HEK293 (cell line): ENCODE results near the gene COX8A.

Experiments used
- CTCF ChIP-seq: fragments of 450-650 bp; formaldehyde crosslinking; IDR thresholded peaks from 2 replicates; pipeline ENCODE4 v1.5.1; 2016; ENCODE audit warnings: missing biosample characterization, missing genetic modification characterization
- KLF16 ChIP-seq: fragments of 450-650 bp; formaldehyde crosslinking; IDR thresholded peaks from 2 replicates; pipeline ENCODE4 v1.5.1; 2017; ENCODE audit warnings: missing biosample characterization, missing genetic modification characterization
- ZNF174 ChIP-seq: fragments of 450-650 bp; formaldehyde crosslinking; IDR thresholded peaks from 2 replicates; pipeline ENCODE4 v1.5.0; 2017; ENCODE audit warnings: missing biosample characterization, mild to moderate bottlenecking, missing genetic modification characterization
- ZNF280D ChIP-seq: fragments of 450-650 bp; formaldehyde crosslinking; IDR thresholded peaks from 2 replicates; pipeline ENCODE4 v1.5.1; 2016; ENCODE audit warnings: missing biosample characterization, missing genetic modification characterization
- ZNF529 ChIP-seq: fragments of 450-650 bp; formaldehyde crosslinking; IDR thresholded peaks from 2 replicates; pipeline ENCODE4 v1.5.1; 2017; ENCODE audit warnings: missing genetic modification characterization, missing biosample characterization; ENCODE audit not compliant: insufficient replicate concordance
- TF ChIP-seq, protein P1 (sequence below): fragments of 450-650 bp; formaldehyde crosslinking; optimal IDR thresholded peaks from 2 replicates; pipeline ENCODE3; 2016; ENCODE audit warnings: missing biosample characterization, mild to moderate bottlenecking, missing genetic modification characterization

- TF ChIP-seq ZNF529 (tag by site-specific recombination) (no peak), CTCF (tag by site-specific recombination) (no peak), ZNF174 (tag by site-specific recombination) (no peak), ZNF280D (tag by site-specific recombination) (no peak), KLF16 (tag by site-specific recombination) (no peak)
- TF ChIP-seq, protein P1, sequence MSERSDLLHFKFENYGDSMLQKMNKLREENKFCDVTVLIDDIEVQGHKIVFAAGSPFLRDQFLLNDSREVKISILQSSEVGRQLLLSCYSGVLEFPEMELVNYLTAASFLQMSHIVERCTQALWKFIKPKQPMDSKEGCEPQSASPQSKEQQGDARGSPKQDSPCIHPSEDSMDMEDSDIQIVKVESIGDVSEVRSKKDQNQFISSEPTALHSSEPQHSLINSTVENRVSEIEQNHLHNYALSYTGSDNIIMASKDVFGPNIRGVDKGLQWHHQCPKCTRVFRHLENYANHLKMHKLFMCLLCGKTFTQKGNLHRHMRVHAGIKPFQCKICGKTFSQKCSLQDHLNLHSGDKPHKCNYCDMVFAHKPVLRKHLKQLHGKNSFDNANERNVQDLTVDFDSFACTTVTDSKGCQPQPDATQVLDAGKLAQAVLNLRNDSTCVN (tag by site-specific recombination): no peak
These were observed 33.6 kb upstream of the COX8A start for GRCh38 chr11:63940786-63941185.
